A549 treated with ZK216348 at 1 μM for 4 hours (cell line): ENCODE measurements around the gene MICU1. TPM values are rescaled to one million over a fixed set of nuclear protein-coding genes. Genes with fewer than 3 reads are reported as not detected.

ENCODE experiments used
- total RNA-seq: library from RNA; stranded (reverse); fragments of 200-300 nt; extraction: Qiagen RNA extraction; gene quantifications from 5 replicates; pipeline ENCODE4 v1.2.3, GENCODE V29; 2022; ENCODE audit warnings: low read depth

MICU1 gene, protein sequence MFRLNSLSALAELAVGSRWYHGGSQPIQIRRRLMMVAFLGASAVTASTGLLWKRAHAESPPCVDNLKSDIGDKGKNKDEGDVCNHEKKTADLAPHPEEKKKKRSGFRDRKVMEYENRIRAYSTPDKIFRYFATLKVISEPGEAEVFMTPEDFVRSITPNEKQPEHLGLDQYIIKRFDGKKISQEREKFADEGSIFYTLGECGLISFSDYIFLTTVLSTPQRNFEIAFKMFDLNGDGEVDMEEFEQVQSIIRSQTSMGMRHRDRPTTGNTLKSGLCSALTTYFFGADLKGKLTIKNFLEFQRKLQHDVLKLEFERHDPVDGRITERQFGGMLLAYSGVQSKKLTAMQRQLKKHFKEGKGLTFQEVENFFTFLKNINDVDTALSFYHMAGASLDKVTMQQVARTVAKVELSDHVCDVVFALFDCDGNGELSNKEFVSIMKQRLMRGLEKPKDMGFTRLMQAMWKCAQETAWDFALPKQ
- 49.8 to 58.6 TPM (median 57.5 TPM) in 5 replicates for total RNA-seq

DNA sequence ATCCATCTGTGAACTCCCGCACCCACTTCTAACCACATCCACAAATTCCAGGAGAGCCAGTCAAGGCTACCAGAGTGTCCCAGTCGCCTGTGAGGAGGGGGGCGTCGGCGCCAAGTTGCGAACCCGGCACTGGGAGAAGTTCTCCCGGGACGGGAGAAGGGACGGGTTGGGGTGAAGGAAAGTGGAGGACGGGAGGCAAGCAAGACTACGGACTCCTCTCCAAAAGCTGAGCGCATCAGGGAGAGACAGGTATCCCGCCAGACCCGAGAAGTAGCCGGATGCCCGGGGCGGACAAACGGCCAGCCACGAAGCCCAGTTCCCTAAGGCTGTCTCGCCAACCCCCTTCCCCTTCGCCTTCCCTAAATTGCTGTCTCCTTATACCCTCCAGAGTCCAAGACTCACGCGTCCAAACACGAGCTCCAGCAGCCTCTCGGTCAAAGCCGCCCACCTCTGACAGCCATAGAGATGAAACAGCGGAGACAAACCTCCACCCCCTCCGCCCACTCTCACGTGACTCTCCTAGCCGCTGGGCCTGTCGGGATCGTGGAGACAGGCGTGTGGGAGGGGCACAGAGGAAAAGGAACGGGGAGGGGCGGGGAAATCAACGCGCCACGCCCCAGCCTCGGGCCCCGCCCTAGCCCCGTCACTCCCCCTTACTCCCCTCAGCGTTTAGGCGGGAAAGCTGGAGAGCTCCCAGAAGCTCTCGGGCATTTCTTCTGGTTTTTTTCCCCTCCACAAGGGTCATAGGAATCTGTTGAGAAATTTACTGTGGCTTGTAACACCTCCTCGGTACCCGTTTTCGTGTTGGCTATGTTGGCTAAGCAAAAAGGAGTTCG is at the start of gene MICU1:
TSS of gene MICU1 (minus strand) at position 472 of the 836 bp plus-strand sequence. CDS start 59,286 bp downstream, outside the sequence.

DNA sequence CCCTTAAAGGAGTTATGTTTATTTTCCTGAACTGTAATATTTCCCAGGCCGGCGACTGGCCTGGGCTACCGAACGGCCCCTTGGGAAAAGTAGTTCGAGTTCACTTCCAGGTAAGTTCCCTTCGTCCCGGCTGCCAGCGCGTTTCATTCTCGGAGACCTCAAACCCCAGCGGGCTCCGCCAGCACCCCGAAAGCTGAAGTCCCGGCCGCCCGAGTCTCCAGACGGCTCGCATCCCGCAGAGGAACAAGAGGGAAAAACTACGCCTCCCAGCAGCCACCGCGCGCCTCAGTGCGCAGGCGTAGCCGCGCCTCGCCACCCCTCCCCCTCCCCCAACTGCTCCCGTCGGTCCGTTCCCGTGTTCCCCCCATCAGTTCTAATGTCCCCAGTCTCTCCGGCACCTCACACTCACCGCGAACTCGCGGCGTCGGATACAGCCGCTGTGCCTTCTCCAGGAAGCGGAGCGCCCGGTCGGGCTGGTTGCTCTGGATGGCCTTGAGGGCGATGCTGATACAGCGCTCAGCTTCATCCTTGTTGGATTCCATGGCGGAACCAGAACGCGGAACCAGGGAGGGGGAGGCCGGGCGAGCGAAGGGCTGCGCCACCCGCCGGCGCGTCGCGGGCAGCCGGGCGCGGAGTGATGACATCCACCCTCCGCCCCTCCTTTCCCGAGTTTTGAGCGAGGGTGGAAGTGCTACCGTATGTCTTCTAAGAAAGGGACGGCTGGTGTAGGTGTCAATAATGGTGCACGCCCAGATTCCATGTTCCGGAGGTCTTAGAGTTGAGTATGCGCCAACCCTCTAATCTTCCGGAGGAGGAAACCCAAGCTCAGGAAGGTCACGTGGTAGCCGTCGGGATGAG is 271.3 kb downstream of the MICU1 start, which contains the start of gene DNAJB12:
TSS of gene DNAJB12 (minus strand) at position 564 of the 858 bp plus-strand sequence. CDS start at position 542, 22 bp downstream.

Other genes starting within 250 kb of the MICU1 start
- gene MCU, start 66.1 kb upstream of the MICU1 start, total RNA-seq = 25.0 to 36.4 TPM (median 30.2 TPM) in 5 replicates